T-helper 1 cell (primary cell): ENCODE results near the gene CALML6.

ENCODE experiments used
- DNase-seq, 5 donors: peaks; one replicate each; pipeline ENCODE4 v3.0.0-alpha.2; 2012 to 2020

CALML6 gene

GRCh38 chr1:1943834-1944570, 28.9 kb downstream of the CALML6 start:
- DNase-seq: peak in 4 of 5 donors; percentile 29 to 46 (median 42)

GRCh38 chr1:1945782-1946393, 30.8 kb downstream of the CALML6 start:
- no peak for DNase-seq

GRCh38 chr1:1946540-1946939, 31.5 kb downstream of the CALML6 start:
- no peak for DNase-seq

DNA sequence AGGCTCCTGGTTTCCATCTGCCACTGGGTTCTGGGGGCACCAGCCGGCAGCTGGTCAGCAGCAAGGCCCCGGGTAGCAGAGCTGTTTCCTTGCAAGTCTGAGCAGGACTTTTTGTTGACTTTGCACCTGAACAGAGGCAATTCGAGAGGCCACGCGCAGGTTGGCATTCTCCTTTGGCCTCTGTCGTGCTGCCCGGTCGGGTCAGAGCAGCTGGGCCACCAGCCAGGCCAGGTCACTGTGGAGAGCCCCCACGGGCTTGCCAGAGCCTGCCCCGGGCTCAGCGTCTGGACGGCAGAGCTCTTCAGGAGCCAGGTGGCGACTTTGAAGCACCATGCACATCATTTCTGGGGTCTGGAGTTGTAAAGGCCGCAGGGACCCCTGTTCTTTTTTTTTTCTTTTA, 32.4 kb downstream of the CALML6 start:
- DNase-seq: no peak

DNA sequence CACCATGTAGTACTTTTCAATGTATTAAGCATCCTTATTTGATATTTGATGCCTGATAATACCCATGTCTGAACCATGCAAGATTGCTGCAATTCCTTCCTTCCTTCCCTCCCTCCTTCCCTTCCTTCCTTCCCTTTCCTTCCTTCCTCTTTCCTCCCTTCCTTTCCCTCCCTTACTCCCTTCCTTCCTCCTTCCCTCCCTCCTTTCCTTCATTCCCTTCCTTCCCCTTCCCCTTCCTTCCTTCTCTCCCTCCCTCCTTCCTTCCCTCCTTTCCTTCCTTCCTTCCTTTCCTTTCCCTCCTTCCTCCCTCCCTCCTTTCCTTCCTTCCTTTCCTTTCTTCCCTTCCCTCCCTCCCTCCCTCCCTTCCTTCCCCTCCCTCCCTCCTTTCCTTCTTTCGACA, 33.7 kb downstream of the CALML6 start:
- DNase-seq: no peak

GRCh38 chr1:1950940-1951339, 35.9 kb downstream of the CALML6 start:
- DNase-seq: no peak

- no peak for DNase-seq
Measured at GRCh38 chr1:1954015-1954414, 39.0 kb downstream of the CALML6 start.

DNA sequence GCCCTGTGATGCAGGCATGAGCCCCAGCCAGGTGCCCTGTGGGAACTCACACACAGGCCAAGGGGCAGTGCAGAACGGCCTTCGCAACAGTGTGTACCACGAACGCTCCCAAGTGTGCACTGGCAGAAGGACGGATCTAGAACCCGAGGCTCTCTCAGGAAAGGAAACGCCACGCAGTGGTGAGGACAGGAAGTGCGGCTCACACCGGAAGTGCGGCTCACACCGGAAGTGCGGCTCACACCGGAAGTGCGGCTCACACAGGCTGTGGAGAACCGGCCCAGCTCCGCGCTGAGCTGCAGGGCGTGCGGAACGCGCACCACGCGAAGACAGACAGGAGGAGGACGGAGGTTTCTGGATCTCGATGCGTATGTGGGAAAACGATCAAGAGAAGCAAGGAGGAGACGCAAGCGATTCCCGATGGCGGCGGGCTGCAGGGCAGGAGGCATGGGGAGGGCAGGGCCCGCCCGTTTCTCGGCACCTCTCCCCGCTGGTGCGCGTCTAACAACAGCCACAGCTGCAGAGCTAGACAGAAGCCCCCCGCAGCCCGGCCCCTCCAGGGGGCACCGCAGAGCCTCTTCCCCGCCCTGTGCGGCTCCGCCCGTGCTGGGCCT, 39.9 kb downstream of the CALML6 start:
- no peak for DNase-seq

DNA sequence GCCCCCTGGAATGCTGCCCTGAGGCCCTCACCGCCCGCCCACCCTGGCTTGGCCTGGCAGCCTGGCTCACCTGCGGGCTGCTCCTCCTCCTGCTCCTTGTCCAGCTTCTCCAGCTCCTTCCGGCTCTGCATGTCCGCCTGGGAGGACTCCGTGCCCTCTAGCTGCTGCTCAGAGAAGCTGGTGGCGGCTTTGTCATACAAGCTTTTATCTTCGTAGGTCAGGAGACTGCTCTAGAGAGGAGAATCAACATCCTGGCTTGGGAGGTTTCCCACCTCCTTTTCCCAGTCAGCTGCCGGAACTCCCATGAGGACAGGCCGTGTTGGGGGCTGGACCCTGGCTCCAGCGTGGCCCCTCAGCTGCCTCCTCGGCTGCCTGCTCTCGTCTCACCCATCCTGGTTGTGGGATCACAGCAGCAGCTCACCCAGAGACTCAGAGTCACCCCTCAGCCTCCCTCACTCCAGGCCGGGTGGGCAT, 40.6 kb downstream of the CALML6 start:
- no peak for DNase-seq

- DNase-seq: no peak
Measured at GRCh38 chr1:1956101-1956500, 41.0 kb downstream of the CALML6 start.

DNA sequence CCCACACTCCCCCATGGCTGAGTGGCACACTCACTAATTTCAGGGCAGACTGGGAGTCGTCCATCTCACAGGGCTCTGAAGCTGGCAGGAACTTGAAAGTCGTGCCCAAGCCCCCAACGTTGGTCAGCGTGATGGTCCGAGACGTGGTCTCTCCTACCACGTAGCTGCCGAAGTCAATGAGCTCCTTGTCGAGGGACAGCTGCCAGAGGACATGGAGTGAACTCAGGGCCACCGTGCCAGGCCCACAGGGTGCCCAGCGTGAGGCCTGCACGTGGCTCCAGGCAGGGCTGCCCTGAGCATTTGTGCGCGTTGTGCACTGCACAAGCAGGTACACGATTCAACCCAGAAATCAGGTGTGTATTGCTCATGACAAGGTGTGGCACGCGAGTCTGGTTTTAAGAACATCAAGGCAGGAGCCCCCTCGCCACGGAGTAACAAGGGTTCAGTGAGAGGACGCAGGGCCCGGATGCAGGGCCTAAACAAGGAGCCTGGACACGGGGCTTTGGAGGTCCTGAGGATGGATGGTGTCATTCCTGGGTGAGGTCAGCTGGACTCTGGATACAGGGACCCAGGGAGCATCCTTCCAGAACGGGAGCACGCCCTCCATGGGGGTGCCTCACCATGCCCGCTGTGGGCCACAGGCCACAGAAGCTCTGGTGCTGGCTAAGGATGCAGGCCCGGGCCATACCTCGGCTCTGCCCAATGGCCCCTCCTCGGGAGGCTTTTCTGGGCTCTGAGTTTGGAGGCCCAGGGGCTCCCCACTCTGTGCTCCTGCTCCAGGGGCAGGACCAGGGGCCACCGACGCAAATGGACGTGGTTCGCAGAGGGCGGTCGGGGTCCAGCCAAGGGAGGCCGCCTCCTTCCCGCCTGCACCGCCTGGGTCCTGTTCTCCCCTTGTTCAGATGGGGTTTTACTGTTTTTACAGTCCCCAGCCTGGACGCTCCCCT, 41.8 kb downstream of the CALML6 start:
- no peak for DNase-seq

- no peak for DNase-seq
Measured at GRCh38 chr1:1957533-1957961, 42.5 kb downstream of the CALML6 start.

DNA sequence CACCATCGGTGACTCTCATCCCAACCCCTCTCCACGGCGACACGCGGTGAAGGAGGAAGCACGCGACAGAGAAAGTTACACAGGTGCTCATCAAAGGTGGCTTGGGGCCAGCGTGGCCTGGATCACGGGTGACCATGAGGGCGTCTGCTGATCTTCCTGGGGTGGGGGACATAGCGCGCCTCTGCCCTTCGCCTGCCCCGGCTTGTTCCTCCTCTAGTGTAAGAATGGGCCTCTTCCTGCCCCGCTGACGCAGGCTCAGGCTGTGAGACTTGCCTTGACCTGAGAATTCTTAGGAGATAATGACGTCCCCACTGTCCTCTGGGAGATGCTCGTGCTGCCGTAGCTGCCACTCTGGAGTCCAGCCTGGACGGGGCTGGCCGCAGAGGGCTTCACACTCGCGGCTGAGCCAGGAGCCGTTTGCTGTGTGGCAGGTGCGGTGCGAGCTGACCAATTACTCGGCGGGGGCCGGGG, 43.0 kb downstream of the CALML6 start:
- DNase-seq: no peak

GRCh38 chr1:1959459-1959839, 44.4 kb downstream of the CALML6 start:
- DNase-seq: no peak

DNA sequence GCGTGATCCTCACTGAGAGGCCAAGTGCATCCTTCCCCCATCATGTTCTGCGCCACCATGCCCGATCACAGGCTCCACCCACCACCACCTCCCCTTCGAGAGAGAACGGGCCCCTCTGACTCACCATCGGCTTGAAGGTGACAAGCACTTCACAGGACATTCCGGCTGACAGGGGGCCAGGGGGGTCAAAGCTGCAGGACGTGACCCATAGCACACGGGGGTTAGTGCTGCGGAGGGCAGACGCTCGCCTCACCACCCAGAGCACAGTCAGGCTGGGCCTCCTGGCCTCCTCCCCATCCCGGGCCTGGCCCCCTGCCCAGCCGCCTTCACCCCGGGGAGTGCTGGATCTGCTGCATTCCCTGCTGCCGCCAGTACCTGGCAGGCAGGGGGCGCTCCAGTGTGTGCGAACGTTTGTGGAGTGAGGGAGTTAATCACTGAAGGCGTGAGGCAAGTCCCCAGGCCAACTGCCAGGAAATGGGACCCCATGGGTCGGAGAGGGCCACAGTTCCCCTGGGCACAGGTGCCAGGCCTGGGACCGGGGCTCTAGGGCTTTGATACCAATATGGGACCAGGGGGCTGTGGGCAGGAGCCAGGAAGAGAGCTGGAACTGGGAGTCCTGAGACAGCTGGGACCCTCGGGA, 44.9 kb downstream of the CALML6 start:
- DNase-seq: peak in 3 of 5 donors; percentile 39 to 66 (median 51)

- no peak for DNase-seq
Measured at GRCh38 chr1:1960480-1961196, 45.6 kb downstream of the CALML6 start.

DNA sequence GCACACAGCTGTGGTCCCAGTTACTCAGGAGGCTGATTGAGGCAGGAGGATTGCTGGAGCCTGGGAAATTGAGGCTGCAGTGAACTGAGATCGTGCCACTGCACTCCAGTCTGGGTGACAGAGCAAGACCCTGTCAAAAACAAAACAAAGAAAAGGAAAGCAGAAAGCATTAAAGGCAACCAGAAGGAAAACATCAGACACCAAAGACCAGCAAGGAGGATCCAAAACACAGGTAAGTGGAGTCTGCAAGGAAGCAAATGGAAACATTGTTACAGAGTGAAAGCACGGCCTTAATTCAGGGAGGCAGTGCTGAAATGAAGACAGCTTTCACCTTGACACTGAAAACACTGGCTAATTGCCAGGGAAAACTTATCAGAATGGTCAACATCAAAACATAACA, 47.7 kb downstream of the CALML6 start:
- DNase-seq: no peak

DNA sequence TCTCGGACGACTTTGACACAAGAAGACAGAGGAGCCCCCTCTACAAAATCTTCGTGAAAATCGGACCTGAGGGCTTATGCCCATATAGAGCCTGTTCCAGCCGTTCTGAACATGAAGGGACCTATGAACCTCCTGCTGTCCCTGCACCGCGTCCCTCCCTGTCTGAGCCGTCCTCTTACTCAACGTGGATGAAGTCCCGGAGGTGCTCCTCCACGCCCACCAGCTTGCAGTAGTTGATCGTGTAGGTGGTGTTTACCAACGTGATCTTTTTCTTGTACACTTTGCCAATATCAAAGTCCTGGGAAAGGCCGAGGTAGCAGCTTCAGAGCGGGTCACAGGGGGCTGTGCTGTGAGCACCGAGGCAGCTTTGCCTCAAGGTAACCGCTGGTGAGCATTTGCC, 48.5 kb downstream of the CALML6 start:
- no peak for DNase-seq

GRCh38 chr1:1964811-1965210, 49.8 kb downstream of the CALML6 start:
- no peak for DNase-seq

DNA sequence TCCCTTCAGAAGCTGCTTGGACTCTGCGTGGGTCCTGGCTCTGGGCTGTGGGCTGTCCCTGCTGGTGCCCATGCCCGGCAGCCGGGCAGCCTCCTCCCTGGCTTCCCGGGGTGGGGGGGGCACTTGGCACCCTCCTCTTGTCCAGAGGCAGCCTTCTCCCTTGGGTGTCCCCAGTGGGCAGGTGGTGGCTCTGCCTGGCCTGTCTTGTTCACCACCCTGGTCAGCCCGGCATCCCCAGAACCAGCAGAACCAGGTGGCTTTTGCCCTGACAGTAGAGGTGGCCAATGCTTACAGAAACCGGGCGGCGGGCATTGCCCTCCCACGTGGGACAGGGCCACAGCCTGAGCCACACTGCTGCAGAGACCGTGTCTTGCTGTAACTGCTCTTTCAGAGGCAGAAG, 50.5 kb downstream of the CALML6 start:
- DNase-seq: no peak

DNA sequence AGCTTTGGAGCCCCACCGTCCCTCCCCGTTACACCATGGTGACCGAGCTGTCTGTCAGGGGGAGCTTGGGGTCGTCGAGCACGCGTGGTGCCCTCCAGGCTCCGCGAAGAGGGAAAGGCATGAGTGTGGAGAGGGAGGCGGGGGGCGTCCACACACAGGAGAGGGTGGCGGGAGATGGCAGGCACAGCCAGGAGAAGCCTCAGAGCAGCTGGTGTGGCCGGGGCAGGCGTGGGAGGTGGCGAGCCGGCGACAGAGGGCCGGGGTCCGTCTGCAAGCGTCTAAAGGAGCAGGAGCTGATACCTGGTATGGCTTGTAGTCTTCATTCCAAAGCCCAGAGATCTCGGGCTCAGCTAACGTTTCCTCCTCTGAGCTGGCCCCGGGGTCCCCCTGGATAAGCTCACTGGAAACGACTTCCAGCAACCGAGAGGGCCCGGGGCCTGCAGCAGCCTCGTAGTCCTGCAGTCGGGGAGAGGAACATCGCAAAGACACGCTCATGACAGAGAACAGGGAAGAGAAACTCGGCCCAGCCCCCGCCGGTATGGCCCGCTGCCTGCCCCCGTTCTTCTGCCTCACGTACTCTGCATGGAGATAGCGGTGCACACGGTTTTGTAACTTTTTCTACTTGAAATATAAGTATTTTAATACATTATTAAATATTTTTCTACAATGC, 51.1 kb downstream of the CALML6 start:
- no peak for DNase-seq
